HCT116 (cell line): ENCODE measurements around the gene HIRA. TPM values are rescaled to one million over a fixed set of nuclear protein-coding genes. Genes with fewer than 3 reads are reported as not detected.

Experiments used
- ATAC-seq: fragments of 200-7000 bp; cut with Tn5 transposase; 2 replicates; pipeline ENCODE4 v1.9.1; 2020; ENCODE audit warnings: mild to moderate bottlenecking, moderate library complexity
- BruUV-seq: library from RNA; stranded (reverse); fragments of 400-500 nt; replicated peaks from 2 replicates; lab custom pipeline; 2021; lab: Mats Ljungman, UMichigan
- CTCF ChIA-PET: fragments of 300-600 bp; sonication (Branson Sonifier 250); formaldehyde crosslinking; loops from one replicate; lab custom pipeline; 2021; ENCODE audit warnings: antibody characterized with exemption; lab: Charles Lee
- POLR2A ChIA-PET: fragments of 300-600, 350-600 bp; sonication (Branson Sonifier 250); formaldehyde crosslinking; loops from one replicate; lab custom pipeline; 2021; ENCODE audit warnings: antibody characterized with exemption; lab: Charles Lee
- RAD21 ChIA-PET, 2 experiments: fragments of 300-600 bp; sonication (Branson Sonifier 250); formaldehyde crosslinking; loops; one replicate each; lab custom pipeline; 2023; ENCODE audit warnings: low total read pairs in 2 of 2; ENCODE audit not compliant: uncharacterized antibody in 2 of 2, unreplicated experiment in 2 of 2, low non-redundant PET in 1 of 2; lab: Charles Lee
- DNase-seq: peaks from one replicate; pipeline ENCODE4 v3.0.0-alpha.2; 2010; ENCODE audit warnings: low read depth, low spot score
- H2AFZ ChIP-seq: fragments of 200-600 bp; shearing (Covaris generic), sonication (generic); 2 replicates; pipeline ENCODE4 v1.6.1; 2017; ENCODE audit warnings: low read depth, mixed run types, mixed read lengths, antibody characterized with exemption, low read length; ENCODE audit not compliant: poor library complexity, severe bottlenecking
- H3K27ac ChIP-seq: 2 replicates; pipeline ENCODE4 v1.5.1; 2012; ENCODE audit warnings: low read depth, low read length
- H3K27me3 ChIP-seq: fragments of 200-600 bp; sonication (generic); 2 replicates; pipeline ENCODE4 v1.6.1; 2016; ENCODE audit warnings: mixed run types, low read length, mixed read lengths; ENCODE audit not compliant: insufficient read depth
- H3K36me3 ChIP-seq, 2 experiments: fragments of 200-500 bp in 1 of 2; fragments of 200-600 bp in 1 of 2; sonication (Bioruptor generic) in 1 of 2; sonication (generic) in 1 of 2; 2 replicates each; pipeline versions ENCODE4 v1.5.1 to v1.6.1; 2014 to 2016; ENCODE audit warnings: low read length in 2 of 2, inconsistent platforms in 1 of 2, mixed read lengths in 1 of 2, mixed run types in 1 of 2; ENCODE audit not compliant: insufficient read depth in 2 of 2, control insufficient read depth in 1 of 2
- H3K4me1 ChIP-seq, 2 experiments: fragments of 200-600 bp in 1 of 2; sonication (generic) in 1 of 2; 2 replicates each; pipeline versions ENCODE4 v1.5.1 to v1.6.1; 2012 to 2017; ENCODE audit warnings: low read length in 2 of 2, inconsistent platforms in 1 of 2, mild to moderate bottlenecking in 1 of 2, mixed read lengths in 1 of 2, mixed run types in 1 of 2, moderate library complexity in 1 of 2; ENCODE audit not compliant: insufficient read depth in 2 of 2, control insufficient read depth in 1 of 2
- H3K4me2 ChIP-seq: fragments of 200-600 bp; sonication (generic); 2 replicates; pipeline ENCODE4 v1.6.1; 2017; ENCODE audit warnings: mixed run types, low read length, mixed read lengths
- H3K4me3 ChIP-seq, 2 experiments: fragments of 200-600 bp in 1 of 2; sonication (generic) in 1 of 2; replicated peaks in 1 of 2; 2 replicates each; pipeline ENCODE4 v1.5.1; 2011 to 2016; ENCODE audit warnings: low read length in 2 of 2, control low read depth in 1 of 2, low read depth in 1 of 2, mild to moderate bottlenecking in 1 of 2, mixed read lengths in 1 of 2, mixed run types in 1 of 2
- H3K79me2 ChIP-seq: fragments of 200-600 bp; sonication (generic); 2 replicates; pipeline ENCODE4 v1.6.1; 2017; ENCODE audit warnings: mild to moderate bottlenecking, mixed run types, low read length, moderate library complexity, mixed read lengths; ENCODE audit not compliant: insufficient read depth
- H3K9ac ChIP-seq: fragments of 200-600 bp; sonication (generic); 2 replicates; pipeline ENCODE4 v1.6.1; 2016; ENCODE audit warnings: low read length, mixed read lengths
- H3K9me2 ChIP-seq: fragments of 200-600 bp; sonication (generic), shearing (Covaris generic); 2 replicates; pipeline ENCODE4 v1.6.1; 2017; ENCODE audit warnings: mixed run types, mild to moderate bottlenecking, moderate library complexity; ENCODE audit not compliant: insufficient read depth
- H3K9me3 ChIP-seq, 2 experiments: fragments of 200-500 bp in 1 of 2; fragments of 200-600 bp in 1 of 2; sonication (Bioruptor generic) in 1 of 2; sonication (generic) in 1 of 2; 2 replicates each; pipeline ENCODE4 v1.6.1; 2014 to 2017; ENCODE audit warnings: low read length in 2 of 2, mixed read lengths in 2 of 2, inconsistent platforms in 1 of 2, low read depth in 1 of 2, mild to moderate bottlenecking in 1 of 2, mixed run types in 1 of 2, moderate library complexity in 1 of 2; ENCODE audit not compliant: control insufficient read depth in 1 of 2, insufficient read depth in 1 of 2
- H4K20me1 ChIP-seq: fragments of 200-600 bp; sonication (generic), shearing (Covaris generic); 2 replicates; pipeline ENCODE4 v1.6.1; 2017; ENCODE audit warnings: mixed run types, mild to moderate bottlenecking, moderate library complexity; ENCODE audit not compliant: insufficient read depth
- CBX3 ChIP-seq: IDR thresholded peaks from 2 replicates; pipeline ENCODE4 v1.6.1; 2012; ENCODE audit warnings: low read depth
- CEBPB ChIP-seq: IDR thresholded peaks from 2 replicates; pipeline ENCODE4 v1.6.1; 2012; ENCODE audit warnings: low read depth
- EGR1 ChIP-seq: IDR thresholded peaks from 2 replicates; pipeline ENCODE4 v1.6.1; 2012; ENCODE audit warnings: low read depth
- ELF1 ChIP-seq: IDR thresholded peaks from 2 replicates; pipeline ENCODE4 v1.6.1; 2012; ENCODE audit warnings: low read depth, borderline replicate concordance
- EZH2phosphoT487 ChIP-seq: fragments of 200-600 bp; IDR thresholded peaks from 2 replicates; pipeline ENCODE4 v1.6.1; 2018; ENCODE audit warnings: antibody characterized with exemption, borderline replicate concordance
- FOSL1 ChIP-seq: IDR thresholded peaks from 2 replicates; pipeline ENCODE4 v1.6.1; 2012; ENCODE audit warnings: low read depth
- JUND ChIP-seq: IDR thresholded peaks from 2 replicates; pipeline ENCODE4 v1.6.1; 2012
- MAX ChIP-seq: IDR thresholded peaks from 2 replicates; pipeline ENCODE4 v1.6.1; 2012
- POLR2A ChIP-seq: IDR thresholded peaks from 2 replicates; pipeline ENCODE4 v1.7.0; 2011; ENCODE audit warnings: borderline replicate concordance; ENCODE audit not compliant: insufficient read depth, insufficient read length; ENCODE audit errors: extremely low read depth
- POLR2AphosphoS5 ChIP-seq: IDR thresholded peaks from 2 replicates; pipeline ENCODE4 v1.6.1; 2011; ENCODE audit warnings: mild to moderate bottlenecking, low read depth, low read length, moderate library complexity
- RAD21 ChIP-seq: IDR thresholded peaks from 2 replicates; pipeline ENCODE4 v1.6.1; 2012; ENCODE audit warnings: low read depth, mild to moderate bottlenecking
- SIN3A ChIP-seq: IDR thresholded peaks from 2 replicates; pipeline ENCODE4 v1.6.1; 2012; ENCODE audit warnings: low read depth
- SRF ChIP-seq: IDR thresholded peaks from 2 replicates; pipeline ENCODE4 v1.6.1; 2012; ENCODE audit warnings: low read depth
- TCF7L2 ChIP-seq: IDR thresholded peaks from 2 replicates; pipeline ENCODE4 v1.7.0; 2011; ENCODE audit warnings: borderline replicate concordance, inconsistent platforms; ENCODE audit not compliant: insufficient read depth, insufficient read length; ENCODE audit errors: extremely low read depth
- ZFX ChIP-seq: fragments of 450-650 bp; IDR thresholded peaks from 2 replicates; pipeline ENCODE4 v1.6.1; 2017
- ZNF274 ChIP-seq: fragments of 200-500 bp; sonication (Bioruptor generic); IDR thresholded peaks from 2 replicates; pipeline ENCODE4 v1.6.1; 2014; ENCODE audit warnings: mild to moderate bottlenecking, low read depth, low read length, inconsistent platforms
- intact Hi-C: fragments of 100-400 bp; cut with micrococcal nuclease; formaldehyde crosslinking; loops from 2 replicates; pipeline ENCODE4 v1.10.0; 2022
- total RNA-seq: library from RNA; stranded (reverse); gene quantifications from one replicate; pipeline ENCODE4 v1.2.1, GENCODE V29; 2021; ENCODE audit not compliant: unreplicated experiment
- TF ChIP-seq, protein P1 (sequence below): IDR thresholded peaks from 2 replicates; pipeline ENCODE4 v1.6.1; 2012
- TF ChIP-seq, protein P2 (sequence below), 3 experiments: fragments of 200-600 bp in 1 of 3; sonication (generic) in 1 of 3; IDR thresholded peaks in 2 of 3; conservative IDR thresholded peaks in 1 of 3; 2 replicates each; pipeline ENCODE4 v1.5.1; 2012 to 2017; ENCODE audit warnings: low read depth in 2 of 3, low read length in 2 of 3, antibody characterized with exemption in 1 of 3, borderline replicate concordance in 1 of 3, control low read depth in 1 of 3, mild to moderate bottlenecking in 1 of 3, mixed read lengths in 1 of 3, mixed run types in 1 of 3, moderate library complexity in 1 of 3; ENCODE audit not compliant: insufficient read depth in 1 of 3
- TF ChIP-seq, protein P3 (sequence below): IDR thresholded peaks from 2 replicates; pipeline ENCODE4 v1.6.1; 2011; ENCODE audit warnings: mild to moderate bottlenecking, low read length, moderate library complexity; ENCODE audit not compliant: insufficient replicate concordance; ENCODE audit errors: extremely low read depth

HIRA gene
- total RNA-seq, 1 experiment from 2014 or later, result 30.6 TPM

GRCh38 chr22:19346677-19347265 is 84.8 kb downstream of the HIRA start:
- Histone ChIP-seq H3K4me3 (no peak overlapping the region), H3K79me2 (no peaks in the 10 kb centered on the region), H3K9ac (no peak overlapping the region), H3K4me1 (no peaks in the 10 kb centered on the region), H3K9me3 (no peaks in the 10 kb centered on the region), H3K36me3 (peaks cover 15 to 26% of the 10 kb centered on the region in 2 experiments; a peak in 3 of 4 replicates), H4K20me1 (no peaks in the 10 kb centered on the region), H2AFZ (no peak overlapping the region), H3K27ac (no peak overlapping the region), H3K27me3 (no peaks in the 10 kb centered on the region), H3K4me2 (no peak overlapping the region), H3K9me2 (no peaks in the 10 kb centered on the region)
- no peak for TF ChIP-seq EGR1
- no TSS peak for BruUV-seq
- ATAC-seq (no peak), DNase-seq (no peak)
- CTCF ChIA-PET, result no interaction called here
- POLR2A ChIA-PET, result no interaction called here
- intact Hi-C loops, result no loop called here
- RAD21 ChIA-PET, result no interaction called here

DNA sequence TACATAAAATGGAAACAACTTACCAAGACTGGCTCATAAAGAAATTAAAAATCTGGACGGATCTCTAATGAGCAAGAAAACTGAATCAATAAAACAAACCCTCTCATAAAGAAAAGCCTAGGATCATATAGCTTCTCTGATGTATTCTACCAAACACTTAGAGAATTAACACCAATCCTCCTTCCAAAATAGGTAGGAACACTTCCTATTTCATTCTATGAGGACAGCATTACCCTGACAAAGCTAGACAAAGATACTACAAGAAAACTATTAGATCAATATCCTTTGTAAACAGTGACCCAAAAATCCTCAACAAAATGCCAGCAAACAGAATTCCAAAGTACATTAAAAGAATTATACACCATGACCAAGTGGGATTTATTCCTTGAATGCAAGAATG is 87.1 kb downstream of the HIRA start:
- Histone ChIP-seq H3K4me2 (no peak overlapping the region), H3K9ac (no peak overlapping the region), H3K27ac (no peak overlapping the region), H4K20me1 (no peaks in the 10 kb centered on the region), H2AFZ (no peak overlapping the region), H3K9me2 (no peaks in the 10 kb centered on the region)
- ATAC-seq, result no peak
- CTCF ChIA-PET, result no interaction called here
- BruUV-seq, result no TSS peak
- TF ChIP-seq, protein P1, sequence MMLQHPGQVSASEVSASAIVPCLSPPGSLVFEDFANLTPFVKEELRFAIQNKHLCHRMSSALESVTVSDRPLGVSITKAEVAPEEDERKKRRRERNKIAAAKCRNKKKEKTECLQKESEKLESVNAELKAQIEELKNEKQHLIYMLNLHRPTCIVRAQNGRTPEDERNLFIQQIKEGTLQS, result no peak
- no peak for TF ChIP-seq FOSL1
- no peak for TF ChIP-seq TCF7L2
- TF ChIP-seq EZH2phosphoT487, result no peak
- TF ChIP-seq POLR2AphosphoS5, result no peak
- TF ChIP-seq POLR2A, result no peak
- TF ChIP-seq ZFX, result no peak
- TF ChIP-seq, protein P2, sequence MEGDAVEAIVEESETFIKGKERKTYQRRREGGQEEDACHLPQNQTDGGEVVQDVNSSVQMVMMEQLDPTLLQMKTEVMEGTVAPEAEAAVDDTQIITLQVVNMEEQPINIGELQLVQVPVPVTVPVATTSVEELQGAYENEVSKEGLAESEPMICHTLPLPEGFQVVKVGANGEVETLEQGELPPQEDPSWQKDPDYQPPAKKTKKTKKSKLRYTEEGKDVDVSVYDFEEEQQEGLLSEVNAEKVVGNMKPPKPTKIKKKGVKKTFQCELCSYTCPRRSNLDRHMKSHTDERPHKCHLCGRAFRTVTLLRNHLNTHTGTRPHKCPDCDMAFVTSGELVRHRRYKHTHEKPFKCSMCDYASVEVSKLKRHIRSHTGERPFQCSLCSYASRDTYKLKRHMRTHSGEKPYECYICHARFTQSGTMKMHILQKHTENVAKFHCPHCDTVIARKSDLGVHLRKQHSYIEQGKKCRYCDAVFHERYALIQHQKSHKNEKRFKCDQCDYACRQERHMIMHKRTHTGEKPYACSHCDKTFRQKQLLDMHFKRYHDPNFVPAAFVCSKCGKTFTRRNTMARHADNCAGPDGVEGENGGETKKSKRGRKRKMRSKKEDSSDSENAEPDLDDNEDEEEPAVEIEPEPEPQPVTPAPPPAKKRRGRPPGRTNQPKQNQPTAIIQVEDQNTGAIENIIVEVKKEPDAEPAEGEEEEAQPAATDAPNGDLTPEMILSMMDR (IDR thresholded peaks at IDR 0.05 in 2 of 3, conservative IDR thresholded peaks at IDR 0.05 in 1 of 3; ENCODE audit: borderline replicate concordance in 1 of 3, insufficient read depth in 1 of 3, low read depth in 2 of 3, low read length in 2 of 3), result no peak
- no peak for TF ChIP-seq RAD21
- no peak for TF ChIP-seq CBX3
- TF ChIP-seq JUND, result no peak
- no peak for TF ChIP-seq CEBPB
- no peak for TF ChIP-seq SRF
- no peak for TF ChIP-seq ELF1
- TF ChIP-seq MAX, result no peak
- no peak for TF ChIP-seq ZNF274
- TF ChIP-seq, protein P3, sequence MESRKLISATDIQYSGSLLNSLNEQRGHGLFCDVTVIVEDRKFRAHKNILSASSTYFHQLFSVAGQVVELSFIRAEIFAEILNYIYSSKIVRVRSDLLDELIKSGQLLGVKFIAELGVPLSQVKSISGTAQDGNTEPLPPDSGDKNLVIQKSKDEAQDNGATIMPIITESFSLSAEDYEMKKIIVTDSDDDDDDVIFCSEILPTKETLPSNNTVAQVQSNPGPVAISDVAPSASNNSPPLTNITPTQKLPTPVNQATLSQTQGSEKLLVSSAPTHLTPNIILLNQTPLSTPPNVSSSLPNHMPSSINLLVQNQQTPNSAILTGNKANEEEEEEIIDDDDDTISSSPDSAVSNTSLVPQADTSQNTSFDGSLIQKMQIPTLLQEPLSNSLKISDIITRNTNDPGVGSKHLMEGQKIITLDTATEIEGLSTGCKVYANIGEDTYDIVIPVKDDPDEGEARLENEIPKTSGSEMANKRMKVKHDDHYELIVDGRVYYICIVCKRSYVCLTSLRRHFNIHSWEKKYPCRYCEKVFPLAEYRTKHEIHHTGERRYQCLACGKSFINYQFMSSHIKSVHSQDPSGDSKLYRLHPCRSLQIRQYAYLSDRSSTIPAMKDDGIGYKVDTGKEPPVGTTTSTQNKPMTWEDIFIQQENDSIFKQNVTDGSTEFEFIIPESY, result no peak
- TF ChIP-seq SIN3A, result no peak
- TF ChIP-seq, all 23 proteins: peak for 0
- no peaks in the 10 kb centered on the region; the same call in 1 of the 2 replicates for H3K79me2 ChIP-seq
- no peaks in the 10 kb centered on the region for H3K9me3 ChIP-seq
- POLR2A ChIA-PET, result no interaction called here
- no peak overlapping the region for H3K4me3 ChIP-seq
- DNase-seq, result no peak
- intact Hi-C loops, result no loop called here
- no peaks in the 10 kb centered on the region for H3K4me1 ChIP-seq
- RAD21 ChIA-PET, result no interaction called here
- no peaks in the 10 kb centered on the region for H3K27me3 ChIP-seq
- H3K36me3 ChIP-seq, result peaks cover 0 to 22% of the 10 kb centered on the region in 2 experiments; a peak in 3 of 4 replicates
